ENCODE results near the gene WDR33. TPM values are rescaled to one million over a fixed set of nuclear protein-coding genes. Genes with fewer than 3 reads are reported as not detected.
A peak's percentile ranks its signal among the peaks of the same experiment; 100 is the strongest.

The WDR33 gene
- total RNA-seq, 2 donors from 2014 or later: 41.8 to 48.6 TPM

DNA sequence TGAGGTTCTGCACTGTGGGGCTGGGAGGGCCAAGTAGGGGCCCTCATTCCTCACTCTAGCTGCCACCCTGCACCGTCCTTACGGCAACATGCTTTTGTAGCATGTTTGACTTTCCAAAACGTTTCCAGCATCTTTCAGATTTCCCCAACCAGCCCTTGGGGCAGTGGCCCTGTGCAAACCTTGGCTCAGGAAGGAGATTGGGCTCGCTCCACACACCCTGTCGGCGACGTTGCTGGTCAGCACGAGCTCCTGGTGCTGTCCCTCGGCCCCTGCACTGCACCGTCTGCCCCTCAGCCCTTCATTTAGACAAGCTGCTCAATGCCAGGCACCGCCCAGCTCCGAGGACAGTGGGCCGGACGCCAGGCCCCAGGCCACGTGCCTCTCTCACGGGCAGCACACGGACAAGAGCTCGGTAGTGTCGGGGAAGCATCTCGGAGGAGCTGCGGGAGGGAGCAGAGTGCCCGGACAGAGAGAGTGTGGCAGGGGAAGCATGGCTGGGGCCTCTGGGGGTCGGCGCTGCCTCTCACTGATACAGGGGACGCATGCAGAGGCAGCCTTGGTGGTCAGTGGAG is 158.1 kb downstream of the WDR33 start:
- peak; percentile 73 for DNase-seq (ENCODE audit: low spot score)
- intact Hi-C loops (cut with DNase I): no loop called here

DNA sequence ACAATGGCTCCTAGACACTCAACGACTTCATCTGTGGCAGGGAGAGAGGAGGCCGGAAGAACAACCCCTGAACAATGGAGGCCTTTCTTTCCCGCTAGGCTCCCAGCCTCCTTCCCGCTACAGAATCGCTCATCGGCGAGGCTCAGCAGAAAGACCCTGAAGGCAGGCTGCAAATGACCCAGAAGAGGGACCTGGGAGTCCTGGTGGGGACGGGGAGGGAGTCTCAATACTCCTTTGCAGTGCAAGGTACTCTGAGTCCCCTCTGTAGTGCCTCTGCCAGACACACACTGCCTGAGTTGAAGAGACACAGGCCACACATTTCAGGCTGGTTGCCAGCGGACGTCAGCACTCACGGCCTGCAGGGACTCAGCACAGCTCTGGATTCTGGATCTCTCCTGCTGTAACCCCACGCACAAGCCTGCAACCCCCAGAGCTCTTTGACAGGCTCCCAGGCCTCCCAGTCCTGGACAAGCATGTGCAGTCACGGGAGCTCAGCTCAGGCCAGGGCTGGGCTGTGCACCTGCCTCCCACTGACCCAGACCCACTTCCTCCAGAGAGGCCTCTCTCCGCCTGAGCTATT is 158.9 kb downstream of the WDR33 start:
- peak; percentile 84 for DNase-seq (ENCODE audit: low spot score)
- intact Hi-C loops (cut with DNase I): no loop called here

DNA sequence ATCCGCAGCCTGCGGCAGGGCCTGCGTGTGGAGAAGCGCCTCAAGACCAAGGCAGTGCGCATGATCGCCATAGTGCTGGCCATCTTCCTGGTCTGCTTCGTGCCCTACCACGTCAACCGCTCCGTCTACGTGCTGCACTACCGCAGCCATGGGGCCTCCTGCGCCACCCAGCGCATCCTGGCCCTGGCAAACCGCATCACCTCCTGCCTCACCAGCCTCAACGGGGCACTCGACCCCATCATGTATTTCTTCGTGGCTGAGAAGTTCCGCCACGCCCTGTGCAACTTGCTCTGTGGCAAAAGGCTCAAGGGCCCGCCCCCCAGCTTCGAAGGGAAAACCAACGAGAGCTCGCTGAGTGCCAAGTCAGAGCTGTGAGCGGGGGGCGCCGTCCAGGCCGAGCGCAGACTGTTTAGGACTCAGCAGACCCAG is 159.6 kb downstream of the WDR33 start:
- intact Hi-C loops (cut with DNase I): no loop called here

More for the DNA sequence above, 159.6 kb downstream of the WDR33 start:
- DNase-seq (ENCODE audit: low spot score): peak; percentile 80

Other genes with a start within 250 kb of the WDR33 start
- gene GPR17, start 165.0 kb downstream of the WDR33 start, total RNA-seq: under 1 TPM in 1 of 2 donors, not detected in 1; 0.10 TPM
- 100 to 1,000 TPM; 210 to 235 TPM for gene LIMS2, start 135.6 kb downstream of the WDR33 start, total RNA-seq
- gene SFT2D3, start 109.7 kb downstream of the WDR33 start, total RNA-seq: 1 to 10 TPM; 4.3 to 4.7 TPM
- 10 to 100 TPM; 21.3 to 21.4 TPM for gene POLR2D, start 47.0 kb upstream of the WDR33 start, total RNA-seq
- 10 to 100 TPM; 14.2 to 15.4 TPM for gene AMMECR1L, start 74.8 kb upstream of the WDR33 start, total RNA-seq
- 10 to 100 TPM; 17.2 to 18.6 TPM for gene SAP130, start 216.9 kb upstream of the WDR33 start, total RNA-seq

Data from posterior vena cava (tissue), 2 donors.